HPDE6-E6E7 (cell line): Measurements from ENCODE around the gene AMOT.

Source experiments
- DNase-seq: peaks from one replicate; pipeline ENCODE4 v3.0.0; 2011; ENCODE audit warnings: missing footprints; ENCODE audit errors: extremely low spot score

The AMOT gene

GRCh38 chrX:112837531-112837930 lies 3.1 kb downstream of the AMOT start:
- no peak for DNase-seq

- DNase-seq, result no peak
Measured at GRCh38 chrX:112835019-112835418, 5.6 kb downstream of the AMOT start.

- DNase-seq, result no peak
Measured at GRCh38 chrX:112834031-112834845, 6.4 kb downstream of the AMOT start.

GRCh38 chrX:112832481-112833095 lies 8.0 kb downstream of the AMOT start:
- DNase-seq, result no peak

- DNase-seq, result no peak
Measured at GRCh38 chrX:112830540-112830939, 10.1 kb downstream of the AMOT start.

- DNase-seq, result no peak
Measured at GRCh38 chrX:112827292-112827903, 13.2 kb downstream of the AMOT start.

- DNase-seq, result no peak
Measured at GRCh38 chrX:112826023-112826422, 14.6 kb downstream of the AMOT start.

- DNase-seq, result no peak
Measured at GRCh38 chrX:112822892-112823291, 17.7 kb downstream of the AMOT start.

GRCh38 chrX:112820364-112821268 lies 20.0 kb downstream of the AMOT start:
- no peak for DNase-seq

- no peak for DNase-seq
Measured at GRCh38 chrX:112819813-112820212, 20.8 kb downstream of the AMOT start.

GRCh38 chrX:112819008-112819640 lies 21.5 kb downstream of the AMOT start:
- DNase-seq, result no peak

GRCh38 chrX:112818114-112819007 lies 22.3 kb downstream of the AMOT start:
- DNase-seq, result no peak

GRCh38 chrX:112816908-112817307 lies 23.7 kb downstream of the AMOT start:
- DNase-seq, result no peak

- no peak for DNase-seq
Measured at GRCh38 chrX:112814496-112814895, 26.1 kb downstream of the AMOT start.

GRCh38 chrX:112812741-112813140 lies 27.9 kb downstream of the AMOT start:
- DNase-seq, result no peak

GRCh38 chrX:112808651-112809195 lies 31.9 kb downstream of the AMOT start:
- DNase-seq, result no peak

GRCh38 chrX:112808007-112808406 lies 32.6 kb downstream of the AMOT start:
- no peak for DNase-seq

- no peak for DNase-seq
Measured at GRCh38 chrX:112803060-112803459, 37.6 kb downstream of the AMOT start.

GRCh38 chrX:112802541-112802940 lies 38.1 kb downstream of the AMOT start:
- no peak for DNase-seq
